HUES64 (cell line): ENCODE data around the gene GALNT10.
A peak's percentile ranks its signal among the peaks of the same experiment; 100 is the strongest.

Experiments used
- H3K27ac ChIP-seq: 2 replicates; pipeline ENCODE4 v1.7.0; 2013; ENCODE audit warnings: low read depth, low read length, inconsistent platforms
- H3K27me3 ChIP-seq: 2 replicates; pipeline ENCODE4 v1.6.1; 2013; ENCODE audit warnings: mild to moderate bottlenecking, low read length; ENCODE audit not compliant: insufficient read depth
- H3K36me3 ChIP-seq: 2 replicates; pipeline ENCODE4 v1.6.1; 2013; ENCODE audit warnings: mild to moderate bottlenecking, low read length; ENCODE audit not compliant: insufficient read depth
- H3K4me1 ChIP-seq: 2 replicates; pipeline ENCODE4 v1.6.1; 2013; ENCODE audit warnings: mild to moderate bottlenecking, low read length, moderate library complexity; ENCODE audit not compliant: insufficient read depth
- H3K4me3 ChIP-seq: 2 replicates; pipeline ENCODE4 v1.5.1; 2013; ENCODE audit warnings: mild to moderate bottlenecking, low read length, moderate library complexity
- H3K9ac ChIP-seq: 2 replicates; pipeline ENCODE4 v1.6.1; 2013; ENCODE audit warnings: mild to moderate bottlenecking, low read depth, low read length
- H3K9me3 ChIP-seq: 2 replicates; pipeline ENCODE4 v1.6.1; 2013; ENCODE audit warnings: low read depth, low read length; ENCODE audit not compliant: insufficient read depth
- WGBS: fragments of 150-250, 120-280 bp; methylation state at CpG from one replicate; pipeline ENCODE4 v1.1.7; 2013; ENCODE audit warnings: missing lambda C conversion rate; 5-methylcytosine and 5-hydroxymethylcytosine counted together

GALNT10 gene

DNA sequence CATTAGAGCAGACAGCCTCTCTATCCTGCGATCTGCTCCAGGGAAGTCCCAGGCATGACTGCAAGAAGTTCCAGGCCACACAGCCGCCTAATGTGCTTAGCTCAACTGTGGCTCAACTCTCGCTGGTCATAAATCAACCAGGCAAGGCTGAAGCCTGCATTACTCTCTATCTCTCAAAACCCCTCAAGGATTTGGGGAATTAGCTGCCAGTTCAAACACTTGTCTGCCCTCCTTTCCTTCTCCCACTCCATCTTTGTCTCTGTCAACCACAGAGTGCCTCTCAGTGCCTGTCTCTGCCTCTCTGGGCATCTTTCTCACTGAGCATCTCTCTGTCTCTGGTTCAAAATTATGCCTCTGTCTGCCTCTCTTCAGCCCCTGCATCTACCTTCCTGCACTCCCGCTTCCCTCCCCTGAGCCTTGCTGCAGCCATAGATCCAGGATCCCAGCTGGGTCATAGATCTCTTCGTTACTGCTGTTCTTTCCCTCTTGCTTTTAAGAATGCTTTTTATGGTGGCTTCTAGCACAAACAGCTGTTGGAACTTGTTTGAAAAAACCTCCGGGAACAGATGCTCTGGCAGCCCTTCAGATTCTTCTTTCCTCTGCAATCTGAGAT is 27.9 kb upstream of the GALNT10 start:
- 82% methylated on average over 6 of the region's 6 CpGs for WGBS
- H3K27ac ChIP-seq, result no peak overlapping the region
- no peaks in the 10 kb centered on the region for H3K27me3 ChIP-seq
- no peaks in the 10 kb centered on the region for H3K36me3 ChIP-seq
- H3K9ac ChIP-seq, result no peak overlapping the region
- H3K9me3 ChIP-seq, result no peaks in the 10 kb centered on the region
- peaks cover 36% of the 10 kb centered on the region for H3K4me1 ChIP-seq
- no peak overlapping the region for H3K4me3 ChIP-seq

- Histone ChIP-seq H3K9me3 (no peaks in the 10 kb centered on the region), H3K27me3 (no peaks in the 10 kb centered on the region), H3K27ac (no peak overlapping the region), H3K4me1 (peaks cover 45% of the 10 kb centered on the region), H3K9ac (no peak overlapping the region), H3K4me3 (no peak overlapping the region), H3K36me3 (no peaks in the 10 kb centered on the region)
- 84% methylated on average over 4 of the region's 4 CpGs for WGBS
Observed at GRCh38 chr5:154163327-154164248, 26.9 kb upstream of the GALNT10 start.

DNA sequence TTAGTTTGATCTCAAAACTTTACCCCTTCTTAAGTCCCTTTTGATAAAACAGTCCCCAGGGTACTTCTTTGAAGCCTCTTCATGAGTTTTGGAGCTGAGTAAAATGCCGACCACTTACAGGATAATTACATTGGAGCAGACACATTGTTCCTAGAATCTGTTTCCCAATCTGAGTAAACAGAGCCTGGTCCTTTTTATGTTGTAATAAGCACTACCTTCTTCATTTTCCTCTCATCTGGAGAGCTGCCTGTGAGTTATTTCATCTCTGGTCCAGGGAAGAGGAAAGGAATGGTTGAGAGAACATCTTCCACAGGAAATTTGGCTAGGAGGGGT is 26.3 kb upstream of the GALNT10 start:
- H3K4me1 ChIP-seq, result peaks cover 46% of the 10 kb centered on the region
- WGBS, result 67% methylated on average over 1 of the region's 1 CpG
- H3K27ac ChIP-seq, result no peak overlapping the region
- H3K4me3 ChIP-seq, result no peak overlapping the region
- H3K9ac ChIP-seq, result no peak overlapping the region
- H3K27me3 ChIP-seq, result no peaks in the 10 kb centered on the region
- H3K9me3 ChIP-seq, result no peaks in the 10 kb centered on the region
- no peaks in the 10 kb centered on the region for H3K36me3 ChIP-seq

DNA sequence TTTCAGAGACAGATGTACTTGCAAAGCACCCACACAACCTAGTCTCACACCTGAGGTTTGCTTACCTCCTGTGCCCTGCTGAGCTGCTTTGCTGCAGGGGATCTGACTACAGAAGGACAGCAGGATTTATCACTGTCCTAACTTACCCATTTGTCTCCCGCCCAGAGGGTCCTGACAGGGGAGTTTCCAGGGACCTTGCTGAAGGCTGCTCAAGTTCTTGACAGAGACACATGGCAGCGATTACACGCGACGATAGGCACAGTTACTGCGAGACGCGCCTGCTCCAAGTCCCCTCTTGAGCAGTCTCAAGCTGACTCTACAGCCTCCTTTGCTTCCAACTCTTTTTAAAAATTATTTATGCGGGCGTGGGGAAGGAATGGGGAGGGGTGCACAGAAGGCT is 24.6 kb upstream of the GALNT10 start:
- H3K9me3 ChIP-seq, result no peaks in the 10 kb centered on the region
- no peak overlapping the region for H3K4me3 ChIP-seq
- WGBS, result 59% methylated on average over 10 of the region's 10 CpGs
- H3K36me3 ChIP-seq, result no peaks in the 10 kb centered on the region
- H3K4me1 ChIP-seq, result peaks cover 46% of the 10 kb centered on the region
- H3K27me3 ChIP-seq, result no peaks in the 10 kb centered on the region
- H3K27ac ChIP-seq, result no peak overlapping the region; the same call in 1 of the 2 replicates
- no peak overlapping the region for H3K9ac ChIP-seq

DNA sequence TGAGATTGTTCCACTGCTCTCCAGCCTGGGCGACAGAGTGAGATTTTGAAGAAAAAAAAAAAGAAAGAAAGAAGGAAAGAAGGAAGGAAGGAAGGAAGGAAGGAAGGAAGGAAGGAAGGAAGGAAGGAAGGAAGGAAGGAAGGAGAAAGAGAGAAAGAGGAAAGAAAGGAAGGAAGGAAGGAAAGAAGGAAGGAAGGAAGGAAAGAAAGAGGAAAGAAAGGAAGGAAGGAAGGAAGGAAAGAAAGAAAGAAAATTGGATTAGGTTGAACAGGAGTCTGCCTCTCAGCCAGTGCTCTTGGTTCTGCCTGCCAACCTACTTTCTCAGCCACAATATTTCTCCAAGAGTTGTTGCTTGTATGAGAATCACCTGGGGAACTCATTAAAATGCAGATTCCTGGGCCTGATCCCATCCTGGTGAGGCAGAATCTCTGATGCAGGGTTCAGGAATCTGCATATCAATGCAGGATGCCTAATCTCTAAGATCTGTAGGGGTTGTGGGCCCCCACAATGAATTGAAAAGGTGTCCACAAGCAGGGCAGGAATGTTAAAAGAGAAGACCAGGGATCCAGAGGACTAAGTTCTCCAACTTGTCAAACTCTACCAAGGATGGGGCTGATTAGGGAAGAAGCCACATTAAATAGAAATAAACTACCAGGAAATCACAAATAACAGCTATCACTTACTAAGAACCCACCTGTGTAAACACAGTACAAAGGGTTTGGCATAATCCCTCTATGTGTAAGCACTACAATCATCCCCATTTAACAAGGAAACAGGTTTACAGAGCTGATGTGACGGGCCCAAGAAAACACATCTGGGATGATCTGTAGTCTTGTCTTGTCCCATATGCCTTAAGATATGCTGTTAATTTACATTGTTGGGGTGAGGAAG is 23.4 kb upstream of the GALNT10 start:
- peaks cover 51% of the 10 kb centered on the region for H3K4me1 ChIP-seq
- H3K27me3 ChIP-seq, result no peaks in the 10 kb centered on the region
- H3K9ac ChIP-seq, result no peak overlapping the region
- WGBS, result 65% methylated on average over 2 of the region's 2 CpGs
- peak overlapping the region; percentile 50; the same call in 1 of the 2 replicates for H3K27ac ChIP-seq
- no peaks in the 10 kb centered on the region for H3K9me3 ChIP-seq
- H3K4me3 ChIP-seq, result no peak overlapping the region
- H3K36me3 ChIP-seq, result no peaks in the 10 kb centered on the region

DNA sequence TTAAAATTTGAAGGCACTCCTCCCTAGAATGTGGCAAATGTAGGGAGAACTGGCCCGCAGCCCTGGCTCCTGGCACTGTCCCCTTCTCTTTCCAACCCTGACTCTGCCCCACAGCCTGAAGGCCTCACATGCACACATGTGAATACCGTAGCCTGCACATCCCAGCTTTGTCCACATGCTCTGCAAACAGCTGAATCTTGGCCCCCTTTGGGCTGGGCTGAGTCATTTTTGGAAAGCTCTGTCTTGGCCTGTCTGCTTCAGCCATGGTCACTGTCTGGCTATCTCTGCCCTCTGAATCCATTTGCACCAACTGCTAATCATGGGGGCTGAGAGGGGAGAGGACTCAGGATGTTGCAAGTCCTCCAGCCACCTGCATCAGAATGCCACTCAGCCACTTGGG is 22.1 kb upstream of the GALNT10 start:
- Histone ChIP-seq H3K27ac (no peak overlapping the region), H3K36me3 (no peaks in the 10 kb centered on the region), H3K4me3 (no peak overlapping the region), H3K9ac (no peak overlapping the region), H3K4me1 (peaks cover 44% of the 10 kb centered on the region), H3K27me3 (no peaks in the 10 kb centered on the region), H3K9me3 (no peaks in the 10 kb centered on the region)
- WGBS, result 90% methylated on average over 2 of the region's 2 CpGs

- WGBS, result 92% methylated on average over 2 of the region's 2 CpGs
- Histone ChIP-seq H3K27me3 (no peaks in the 10 kb centered on the region), H3K4me1 (peaks cover 14% of the 10 kb centered on the region), H3K36me3 (no peaks in the 10 kb centered on the region), H3K9ac (no peak overlapping the region), H3K27ac (no peak overlapping the region), H3K9me3 (no peaks in the 10 kb centered on the region), H3K4me3 (no peak overlapping the region)
Observed at GRCh38 chr5:154172785-154173184, 17.7 kb upstream of the GALNT10 start.

DNA sequence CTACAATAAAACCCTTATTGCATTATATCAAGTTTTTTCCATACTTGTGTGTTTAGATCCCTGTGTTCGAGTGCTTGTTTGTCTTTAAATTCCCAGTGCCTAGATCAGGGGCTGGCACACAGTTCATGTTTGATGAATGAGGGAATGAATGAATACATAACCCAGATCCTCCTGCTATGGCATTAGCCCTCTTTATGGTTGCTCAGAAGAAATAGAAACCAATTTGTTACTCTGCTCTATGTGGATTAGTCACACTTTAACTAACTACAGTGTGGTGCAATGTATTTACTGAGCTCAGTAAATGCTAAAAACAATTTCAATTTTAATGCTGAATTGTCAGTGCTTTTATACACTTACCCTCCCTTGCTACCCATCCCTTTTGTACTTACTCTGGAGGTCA is 16.4 kb upstream of the GALNT10 start:
- no peak overlapping the region for H3K27ac ChIP-seq

DNA sequence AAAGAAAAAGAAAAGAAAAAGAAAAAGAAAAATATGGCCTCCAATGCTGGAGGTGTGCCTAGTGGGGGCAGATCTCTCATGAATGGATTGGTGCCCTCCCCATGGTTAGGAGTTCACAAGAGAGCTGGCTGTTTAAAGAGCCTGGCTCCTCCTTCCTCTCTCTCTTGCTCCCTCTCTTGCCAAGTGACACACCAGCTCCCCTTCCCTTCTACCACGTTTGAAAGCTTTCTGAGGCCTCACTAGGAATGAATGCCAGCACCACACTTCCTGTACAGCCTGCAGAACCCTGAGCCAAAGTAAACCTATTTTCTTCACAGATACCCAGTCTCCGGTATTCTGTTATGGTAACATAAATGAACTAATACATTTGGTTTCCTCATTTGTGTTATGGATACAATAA is 14.4 kb upstream of the GALNT10 start:
- no peak overlapping the region for H3K27ac ChIP-seq
- H3K9me3 ChIP-seq, result no peaks in the 10 kb centered on the region
- peaks cover 9% of the 10 kb centered on the region; the same call in 1 of the 2 replicates for H3K4me1 ChIP-seq
- no peaks in the 10 kb centered on the region for H3K27me3 ChIP-seq
- 30% methylated on average over 1 of the region's 2 CpGs for WGBS
- H3K9ac ChIP-seq, result no peak overlapping the region
- no peak overlapping the region for H3K4me3 ChIP-seq
- no peaks in the 10 kb centered on the region for H3K36me3 ChIP-seq

More for the DNA sequence above, 16.4 kb upstream of the GALNT10 start:
- 0 out of 2 replicates have a peak, but pooled peaks cover 5% of the 10 kb centered on the region for H3K4me1 ChIP-seq
- 76% methylated on average over 1 of the region's 1 CpG for WGBS
- H3K9ac ChIP-seq, result no peak overlapping the region
- H3K36me3 ChIP-seq, result no peaks in the 10 kb centered on the region
- no peak overlapping the region for H3K4me3 ChIP-seq
- H3K9me3 ChIP-seq, result no peaks in the 10 kb centered on the region
- H3K27me3 ChIP-seq, result no peaks in the 10 kb centered on the region

DNA sequence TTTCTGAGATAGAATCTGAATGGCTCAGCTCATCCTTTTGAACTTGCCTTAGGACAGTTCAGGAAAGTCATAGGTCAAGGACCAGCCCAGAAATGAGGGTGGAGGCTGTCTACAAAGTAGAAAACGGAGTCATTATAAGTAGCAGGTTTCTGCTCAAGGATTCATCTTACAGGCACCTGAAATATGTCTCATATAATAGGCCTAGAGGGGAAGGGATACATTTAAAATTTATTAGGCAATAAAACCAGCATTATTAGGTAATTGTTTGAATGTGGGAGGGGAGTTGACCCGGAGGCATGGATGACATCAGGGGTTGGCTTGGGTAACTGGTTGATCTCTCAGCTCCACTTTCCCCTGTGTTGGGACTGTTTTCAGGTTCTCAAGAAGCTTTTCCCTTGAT is 11.9 kb upstream of the GALNT10 start:
- Histone ChIP-seq H3K36me3 (no peaks in the 10 kb centered on the region), H3K27ac (no peak overlapping the region)
- WGBS, result 75% methylated on average over 2 of the region's 2 CpGs

More for the DNA sequence above, 11.9 kb upstream of the GALNT10 start:
- H3K27me3 ChIP-seq, result no peaks in the 10 kb centered on the region
- H3K9me3 ChIP-seq, result no peaks in the 10 kb centered on the region
- H3K4me3 ChIP-seq, result no peak overlapping the region
- no peak overlapping the region for H3K9ac ChIP-seq
- H3K4me1 ChIP-seq, result peaks cover 7% of the 10 kb centered on the region; the same call in 1 of the 2 replicates
